Activated T-cell treated with anti-CD3 and anti-CD28 coated beads, Interleukin-2, amount 50 U/mL, for 24 hours (primary cell): ENCODE data around the gene RFPL3.
"Not testable (repeated sequence)": the region's sequence is repeated elsewhere in the genome, so short reads cannot be mapped to it uniquely, and the experiment has no call there.

Source experiments
- DNase-seq: peaks from one replicate; pipeline ENCODE4 v3.0.0-alpha.2; 2020
- H3K27ac Mint-ChIP-seq: 2 replicates; pipeline ENCODE4 v1.8.0; 2020; ENCODE audit warnings: mild to moderate bottlenecking, mixed read lengths
- H3K27me3 Mint-ChIP-seq: 2 replicates; pipeline ENCODE4 v1.8.0; 2020; ENCODE audit warnings: mixed read lengths
- H3K36me3 Mint-ChIP-seq: 2 replicates; pipeline ENCODE4 v1.8.0; 2020; ENCODE audit warnings: low read depth, mixed read lengths
- H3K4me1 Mint-ChIP-seq: 2 replicates; pipeline ENCODE4 v1.8.0; 2020; ENCODE audit warnings: low read depth, mixed read lengths
- H3K4me3 Mint-ChIP-seq: 2 replicates; pipeline ENCODE4 v1.8.0; 2020; ENCODE audit warnings: mild to moderate bottlenecking, moderate library complexity, mixed read lengths
- H3K9me3 Mint-ChIP-seq: 2 replicates; pipeline ENCODE4 v1.8.0; 2020; ENCODE audit warnings: mixed read lengths

Gene RFPL3

GRCh38 chr22:32357567-32357966 is at the start of gene RFPL3:
RFPL3 (plus strand) TSS chr22:32357867; CDS start chr22:32358072, 205 bp downstream.
- H3K27me3 Mint-ChIP-seq, H3K9me3 Mint-ChIP-seq, H3K27ac Mint-ChIP-seq, H3K4me1 Mint-ChIP-seq, H3K4me3 Mint-ChIP-seq, DNase-seq, H3K36me3 Mint-ChIP-seq: not testable (repeated sequence)

- Mint-ChIP-seq H3K4me1 (no peaks in the 10 kb centered on the region), H3K27ac (no peak overlapping the region), H3K9me3 (no peaks in the 10 kb centered on the region), H3K27me3 (peaks cover 60% of the 10 kb centered on the region), H3K4me3 (no peak overlapping the region), H3K36me3 (no peaks in the 10 kb centered on the region)
- DNase-seq, result no peak
Observed at GRCh38 chr22:32308191-32308590, 49.5 kb upstream of the RFPL3 start.

GRCh38 chr22:32308934-32309333 is 48.7 kb upstream of the RFPL3 start:
- H3K4me3 Mint-ChIP-seq, result no peak overlapping the region
- no peaks in the 10 kb centered on the region for H3K36me3 Mint-ChIP-seq
- H3K9me3 Mint-ChIP-seq, result no peaks in the 10 kb centered on the region
- H3K4me1 Mint-ChIP-seq, result no peaks in the 10 kb centered on the region
- DNase-seq, result no peak
- peaks cover 65% of the 10 kb centered on the region for H3K27me3 Mint-ChIP-seq
- no peak overlapping the region for H3K27ac Mint-ChIP-seq

DNA sequence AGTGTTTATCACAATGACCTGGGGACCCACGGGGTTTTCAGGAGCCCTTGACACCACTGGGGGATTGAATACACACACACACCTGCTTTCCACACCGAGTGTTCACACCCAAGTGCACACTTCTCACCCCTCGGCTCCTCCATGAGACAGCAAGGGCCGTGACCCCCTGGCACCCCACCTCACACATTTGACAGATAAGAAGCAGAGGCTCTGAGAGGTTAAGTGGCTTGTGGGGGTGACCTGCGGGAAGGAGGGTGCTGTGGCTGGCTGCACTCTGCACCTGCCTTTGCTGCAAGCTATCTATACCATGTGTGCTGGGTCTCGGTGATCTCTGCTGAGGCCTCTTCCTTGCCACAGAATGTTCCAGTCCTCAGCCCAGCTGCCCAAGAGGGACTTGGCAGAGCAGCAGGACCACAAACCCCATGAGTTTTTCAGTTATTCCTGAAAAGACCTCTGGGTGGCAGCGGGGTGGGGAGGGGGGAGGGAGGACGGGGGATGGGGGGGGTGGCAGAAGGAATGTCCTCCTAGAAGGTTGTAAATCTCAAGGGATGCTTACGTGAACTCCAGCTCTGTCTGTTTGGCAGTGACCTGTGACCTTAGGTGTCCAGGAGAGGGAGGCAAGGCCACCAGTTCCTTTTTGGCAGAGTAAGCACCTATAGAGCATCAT is 47.9 kb upstream of the RFPL3 start:
- H3K27me3 Mint-ChIP-seq, result peaks cover 61% of the 10 kb centered on the region
- H3K36me3 Mint-ChIP-seq, result no peaks in the 10 kb centered on the region
- H3K4me3 Mint-ChIP-seq, result no peak overlapping the region
- H3K27ac Mint-ChIP-seq, result no peak overlapping the region
- H3K4me1 Mint-ChIP-seq, result no peaks in the 10 kb centered on the region
- H3K9me3 Mint-ChIP-seq, result no peaks in the 10 kb centered on the region
- no peak for DNase-seq

DNA sequence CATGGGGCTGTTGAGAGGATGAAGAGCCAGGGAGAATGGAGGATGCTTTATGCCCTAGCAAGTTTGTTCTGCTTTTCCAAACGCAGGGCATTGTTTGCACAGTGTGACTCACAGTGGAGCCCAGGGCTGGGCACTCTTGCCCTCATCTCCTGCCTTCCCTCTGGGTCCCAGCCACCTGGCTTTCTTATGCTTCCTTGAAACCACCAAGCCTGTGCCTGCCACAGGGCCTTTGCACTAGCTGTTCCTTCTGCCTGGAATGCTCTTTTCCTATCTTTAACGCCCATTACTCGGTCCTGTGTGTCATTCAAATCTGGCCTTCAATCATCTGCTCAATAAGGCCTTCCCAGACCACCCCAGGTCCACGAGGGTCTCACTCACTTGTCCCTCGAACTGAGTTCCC is 46.9 kb upstream of the RFPL3 start:
- no peak overlapping the region for H3K4me3 Mint-ChIP-seq
- no peaks in the 10 kb centered on the region for H3K9me3 Mint-ChIP-seq
- DNase-seq, result no peak
- H3K36me3 Mint-ChIP-seq, result no peaks in the 10 kb centered on the region
- peaks cover 51% of the 10 kb centered on the region for H3K27me3 Mint-ChIP-seq
- H3K27ac Mint-ChIP-seq, result no peak overlapping the region
- H3K4me1 Mint-ChIP-seq, result no peaks in the 10 kb centered on the region

GRCh38 chr22:32311551-32312071 is 46.1 kb upstream of the RFPL3 start:
- Mint-ChIP-seq H3K4me3 (no peak overlapping the region), H3K4me1 (no peaks in the 10 kb centered on the region), H3K27ac (no peak overlapping the region), H3K27me3 (peaks cover 45% of the 10 kb centered on the region), H3K9me3 (no peaks in the 10 kb centered on the region), H3K36me3 (no peaks in the 10 kb centered on the region)
- DNase-seq, result no peak

DNA sequence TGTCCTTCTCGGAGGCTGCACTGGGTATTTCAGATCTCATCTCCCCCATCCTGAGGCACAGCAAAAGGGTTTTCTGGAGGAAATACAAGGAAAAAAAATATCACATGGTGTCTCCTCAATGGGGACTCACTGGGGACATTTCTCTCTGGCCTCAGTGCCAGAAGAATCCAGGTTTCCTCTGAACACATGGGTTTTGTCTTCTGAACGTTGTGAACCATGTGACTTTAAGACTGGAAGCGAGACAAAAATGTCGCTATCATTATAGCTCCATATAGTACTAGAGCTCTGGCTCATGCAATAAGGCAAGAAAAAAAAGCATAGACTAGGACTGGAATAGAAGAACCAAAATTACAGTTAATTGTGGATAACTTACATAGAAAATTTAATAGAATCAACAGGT is 44.9 kb upstream of the RFPL3 start:
- peaks cover 34% of the 10 kb centered on the region for H3K27me3 Mint-ChIP-seq
- DNase-seq, result no peak
- no peaks in the 10 kb centered on the region for H3K4me1 Mint-ChIP-seq
- no peak overlapping the region for H3K27ac Mint-ChIP-seq
- H3K9me3 Mint-ChIP-seq, result no peaks in the 10 kb centered on the region
- no peak overlapping the region for H3K4me3 Mint-ChIP-seq
- H3K36me3 Mint-ChIP-seq, result no peaks in the 10 kb centered on the region

- H3K27me3 Mint-ChIP-seq, result peaks cover 26% of the 10 kb centered on the region
- no peaks in the 10 kb centered on the region for H3K4me1 Mint-ChIP-seq
- no peaks in the 10 kb centered on the region for H3K36me3 Mint-ChIP-seq
- no peaks in the 10 kb centered on the region for H3K9me3 Mint-ChIP-seq
- no peak for DNase-seq
- H3K27ac Mint-ChIP-seq, result no peak overlapping the region
- H3K4me3 Mint-ChIP-seq, result no peak overlapping the region
Observed at GRCh38 chr22:32313532-32313931, 44.1 kb upstream of the RFPL3 start.

DNA sequence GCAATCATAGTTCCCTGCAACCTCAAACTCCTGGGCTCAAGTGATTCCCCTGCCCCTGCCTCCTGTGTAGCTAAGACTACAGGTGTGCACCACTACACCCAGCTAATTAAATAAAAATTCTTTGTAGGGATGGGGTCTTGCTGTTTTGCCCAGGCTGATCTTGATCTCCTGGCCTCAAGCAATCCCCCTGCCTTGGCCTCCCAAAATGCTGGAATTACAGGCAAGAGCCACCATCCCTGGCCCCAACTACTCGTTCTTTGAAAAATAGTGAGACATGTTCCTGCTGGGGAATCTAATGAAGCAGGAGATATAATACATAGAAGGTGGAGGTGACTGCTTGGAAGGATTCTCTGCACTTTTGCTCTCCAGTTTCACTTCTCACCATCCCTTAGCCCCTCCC is 40.1 kb upstream of the RFPL3 start:
- H3K27me3 Mint-ChIP-seq, result peaks cover 39% of the 10 kb centered on the region
- no peak overlapping the region for H3K27ac Mint-ChIP-seq
- no peak for DNase-seq
- no peaks in the 10 kb centered on the region for H3K4me1 Mint-ChIP-seq
- H3K9me3 Mint-ChIP-seq, result no peaks in the 10 kb centered on the region
- no peaks in the 10 kb centered on the region for H3K36me3 Mint-ChIP-seq
- H3K4me3 Mint-ChIP-seq, result no peak overlapping the region

- DNase-seq, result no peak
- no peaks in the 10 kb centered on the region for H3K4me1 Mint-ChIP-seq
Observed at GRCh38 chr22:32318361-32318760, 39.3 kb upstream of the RFPL3 start.

DNA sequence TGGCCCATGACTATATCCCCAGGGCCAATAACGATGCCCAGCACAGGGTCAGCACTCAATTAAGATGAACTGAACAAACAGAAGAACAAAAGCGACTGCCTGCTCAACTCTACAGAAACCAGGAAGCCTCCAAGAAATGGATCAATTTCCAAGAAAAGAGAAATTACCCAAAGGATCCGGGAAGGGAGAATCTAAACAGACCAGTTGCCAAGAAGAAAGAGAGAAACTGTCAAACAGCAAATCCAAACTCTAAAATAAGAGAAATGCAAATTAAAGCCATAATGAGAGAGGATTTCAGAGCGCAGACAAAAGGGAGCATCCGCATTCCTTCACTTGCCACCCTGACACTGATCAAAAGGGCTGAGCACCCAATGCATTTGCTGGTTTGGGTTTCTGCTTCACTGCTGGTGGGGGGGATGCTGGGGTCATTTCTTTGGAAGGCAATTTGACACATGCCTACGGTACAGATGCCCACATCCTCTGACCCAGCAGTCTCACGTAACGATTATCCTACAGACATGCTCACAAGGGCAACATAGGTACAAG is 37.7 kb upstream of the RFPL3 start:
- Mint-ChIP-seq H3K27ac (no peak overlapping the region), H3K9me3 (no peaks in the 10 kb centered on the region), H3K36me3 (no peaks in the 10 kb centered on the region), H3K27me3 (peaks cover 25% of the 10 kb centered on the region), H3K4me3 (no peak overlapping the region), H3K4me1 (no peaks in the 10 kb centered on the region)
- DNase-seq, result no peak

More at GRCh38 chr22:32318361-32318760, 39.3 kb upstream of the RFPL3 start:
- Mint-ChIP-seq H3K36me3 (no peaks in the 10 kb centered on the region), H3K27me3 (peaks cover 32% of the 10 kb centered on the region), H3K4me3 (no peak overlapping the region), H3K27ac (no peak overlapping the region), H3K9me3 (no peaks in the 10 kb centered on the region)

- DNase-seq, result no peak
- Mint-ChIP-seq H3K36me3 (no peaks in the 10 kb centered on the region), H3K4me1 (no peaks in the 10 kb centered on the region), H3K27ac (no peak overlapping the region), H3K4me3 (no peak overlapping the region), H3K27me3 (peaks cover 25% of the 10 kb centered on the region), H3K9me3 (no peaks in the 10 kb centered on the region)
Observed at GRCh38 chr22:32322986-32323385, 34.7 kb upstream of the RFPL3 start.

DNA sequence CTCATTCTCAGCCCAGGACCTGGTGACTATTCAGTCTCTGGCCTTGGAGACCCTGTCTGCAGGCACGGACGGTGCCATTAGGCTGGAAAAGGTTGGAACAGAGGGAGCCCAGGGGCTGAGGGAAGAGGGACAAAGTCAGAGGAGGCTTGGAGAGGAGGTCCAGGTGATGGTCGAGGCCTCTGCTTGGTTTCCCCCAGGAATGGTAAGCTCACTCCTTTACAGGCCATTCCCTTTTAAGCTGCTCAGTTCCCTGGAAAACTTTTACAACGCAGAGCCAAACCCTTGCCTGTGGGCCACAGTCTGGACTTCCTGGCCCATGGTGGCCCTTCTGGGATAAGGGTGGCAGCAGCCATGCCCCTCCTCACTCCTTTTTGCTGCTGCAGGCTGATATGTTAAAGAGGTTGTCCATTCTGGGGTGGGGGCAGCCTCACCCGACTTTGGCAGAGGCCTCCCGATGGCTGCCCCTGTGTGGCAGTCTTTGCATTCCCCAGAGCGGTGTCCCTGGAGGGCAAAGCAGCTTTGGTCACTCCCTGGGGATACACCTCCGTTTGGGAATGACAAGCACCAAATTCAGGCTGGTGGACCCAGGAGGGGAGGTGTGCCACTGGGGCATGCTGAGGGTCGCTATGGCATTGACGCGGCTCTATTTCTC is 34.0 kb upstream of the RFPL3 start:
- Mint-ChIP-seq H3K27ac (no peak overlapping the region), H3K36me3 (no peaks in the 10 kb centered on the region), H3K4me1 (no peaks in the 10 kb centered on the region), H3K27me3 (peaks cover 25% of the 10 kb centered on the region), H3K4me3 (no peak overlapping the region), H3K9me3 (no peaks in the 10 kb centered on the region)
- no peak for DNase-seq

GRCh38 chr22:32324505-32325415 is 32.9 kb upstream of the RFPL3 start:
- Mint-ChIP-seq H3K4me3 (no peak overlapping the region), H3K9me3 (no peaks in the 10 kb centered on the region), H3K4me1 (no peaks in the 10 kb centered on the region), H3K27ac (no peak overlapping the region), H3K27me3 (peaks cover 14% of the 10 kb centered on the region), H3K36me3 (no peaks in the 10 kb centered on the region)
- DNase-seq, result no peak
